Stimulated activated CD4-positive, alpha-beta T cell treated with anti-CD3 and anti-CD28 coated beads, Interleukin-2, amount 100 ng/mL, for 24 hours (primary cell): ENCODE data around the gene HADH.
"Not testable (repeated sequence)": the region's sequence is repeated elsewhere in the genome, so short reads cannot be mapped to it uniquely, and the experiment has no call there.

Experiments used
- DNase-seq, 2 donors: peaks; one replicate each; pipeline ENCODE4 v3.0.0-alpha.2; 2020

Gene HADH

GRCh38 chr4:108031427-108032083 is 41.9 kb downstream of the HADH start:
- peak; percentile 54 to 64 for DNase-seq

- no peak for DNase-seq
Measured at GRCh38 chr4:108033348-108033747, 43.7 kb downstream of the HADH start.

GRCh38 chr4:108034565-108034964 is 44.9 kb downstream of the HADH start:
- DNase-seq: no peak

GRCh38 chr4:108035691-108036090 is 46.0 kb downstream of the HADH start:
- DNase-seq: no peak

- peak; percentile 61 to 64 for DNase-seq
Measured at GRCh38 chr4:108036213-108036612, 46.5 kb downstream of the HADH start.

GRCh38 chr4:108037884-108038283 is 48.2 kb downstream of the HADH start:
- DNase-seq: no peak

- DNase-seq: no peak
Measured at GRCh38 chr4:108042927-108043326, 53.2 kb downstream of the HADH start.

GRCh38 chr4:108043526-108043925 is 53.8 kb downstream of the HADH start:
- no peak for DNase-seq

GRCh38 chr4:108044951-108045686 is 55.4 kb downstream of the HADH start:
- no peak for DNase-seq

- no peak for DNase-seq
Measured at GRCh38 chr4:108045687-108046024, 56.0 kb downstream of the HADH start.

GRCh38 chr4:108047199-108047598 is 57.5 kb downstream of the HADH start:
- no peak for DNase-seq

GRCh38 chr4:108048157-108048556 is 58.5 kb downstream of the HADH start:
- no peak for DNase-seq

- no peak for DNase-seq
Measured at GRCh38 chr4:108048997-108049396, 59.3 kb downstream of the HADH start.

- no peak for DNase-seq
Measured at GRCh38 chr4:108049406-108049805, 59.7 kb downstream of the HADH start.

GRCh38 chr4:108050166-108051111 is 60.8 kb downstream of the HADH start:
- not testable (repeated sequence) for DNase-seq

- DNase-seq: no peak
Measured at GRCh38 chr4:108051343-108051742, 61.7 kb downstream of the HADH start.

GRCh38 chr4:108052558-108053120 is 63.0 kb downstream of the HADH start:
- no peak for DNase-seq

GRCh38 chr4:108053251-108053711 is 63.6 kb downstream of the HADH start:
- no peak for DNase-seq

GRCh38 chr4:108054025-108054638 is 64.4 kb downstream of the HADH start:
- no peak for DNase-seq

GRCh38 chr4:108055787-108056186 is 66.1 kb downstream of the HADH start:
- DNase-seq: no peak

- DNase-seq: no peak
Measured at GRCh38 chr4:108056418-108056817, 66.7 kb downstream of the HADH start.

- DNase-seq: no peak
Measured at GRCh38 chr4:108058685-108059440, 69.2 kb downstream of the HADH start.
